DMS53 treated with DMSO at 0.1 percent for 48 hours (cell line): ENCODE results near the gene PTPRE.

ENCODE experiments used
- DNase-seq: peaks from one replicate; lab custom pipeline; 2025; ENCODE audit not compliant: unreplicated experiment; lab: John Stamatoyannopoulos, UW

PTPRE gene, protein sequence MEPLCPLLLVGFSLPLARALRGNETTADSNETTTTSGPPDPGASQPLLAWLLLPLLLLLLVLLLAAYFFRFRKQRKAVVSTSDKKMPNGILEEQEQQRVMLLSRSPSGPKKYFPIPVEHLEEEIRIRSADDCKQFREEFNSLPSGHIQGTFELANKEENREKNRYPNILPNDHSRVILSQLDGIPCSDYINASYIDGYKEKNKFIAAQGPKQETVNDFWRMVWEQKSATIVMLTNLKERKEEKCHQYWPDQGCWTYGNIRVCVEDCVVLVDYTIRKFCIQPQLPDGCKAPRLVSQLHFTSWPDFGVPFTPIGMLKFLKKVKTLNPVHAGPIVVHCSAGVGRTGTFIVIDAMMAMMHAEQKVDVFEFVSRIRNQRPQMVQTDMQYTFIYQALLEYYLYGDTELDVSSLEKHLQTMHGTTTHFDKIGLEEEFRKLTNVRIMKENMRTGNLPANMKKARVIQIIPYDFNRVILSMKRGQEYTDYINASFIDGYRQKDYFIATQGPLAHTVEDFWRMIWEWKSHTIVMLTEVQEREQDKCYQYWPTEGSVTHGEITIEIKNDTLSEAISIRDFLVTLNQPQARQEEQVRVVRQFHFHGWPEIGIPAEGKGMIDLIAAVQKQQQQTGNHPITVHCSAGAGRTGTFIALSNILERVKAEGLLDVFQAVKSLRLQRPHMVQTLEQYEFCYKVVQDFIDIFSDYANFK

DNA sequence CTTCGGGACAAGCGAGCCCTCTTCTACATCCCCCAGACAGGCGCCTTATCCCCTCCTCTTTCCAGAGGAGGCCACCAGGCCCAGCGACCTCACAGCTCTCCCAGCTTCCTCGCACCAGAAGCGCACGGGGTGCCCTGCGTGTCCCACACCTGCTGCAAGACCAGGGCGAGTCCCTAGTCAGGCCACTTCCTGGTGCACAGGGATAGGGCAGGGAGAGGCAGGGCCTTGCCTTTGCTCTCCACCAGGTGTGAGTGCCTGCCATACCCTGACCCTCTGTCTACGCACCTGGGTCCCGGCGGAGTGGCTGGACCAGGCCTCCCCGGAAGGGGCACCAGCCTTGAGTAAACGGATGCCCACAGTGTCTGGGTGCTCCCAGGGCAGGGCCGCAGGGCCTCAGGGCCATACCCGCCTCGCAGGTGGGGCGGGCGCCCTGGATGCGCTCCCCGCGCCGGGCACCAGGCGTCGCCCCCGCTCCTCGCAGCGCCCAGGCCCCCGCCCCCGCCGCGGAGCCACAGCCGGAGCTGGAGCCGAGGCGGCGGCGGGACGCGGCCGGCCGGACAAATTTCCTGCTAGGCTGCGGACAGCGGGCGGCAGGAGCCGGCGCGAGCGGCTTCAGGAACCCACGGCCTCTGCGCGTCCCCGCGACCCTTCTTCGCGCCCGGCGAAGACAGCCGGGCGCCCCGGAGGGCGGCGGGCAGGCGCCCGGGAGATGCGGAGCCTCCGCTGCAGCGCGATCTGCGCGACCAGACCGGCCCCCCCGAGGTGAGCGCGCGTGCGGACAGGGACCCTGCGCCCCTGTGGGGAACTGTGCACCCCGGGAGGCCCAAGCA is at the start of gene PTPRE:
Gene PTPRE (plus strand): TSS at position 556 of the 830 bp plus-strand sequence. CDS start 133,779 bp downstream, outside the sequence.
- DNase-seq, result peak; percentile 12

DNA sequence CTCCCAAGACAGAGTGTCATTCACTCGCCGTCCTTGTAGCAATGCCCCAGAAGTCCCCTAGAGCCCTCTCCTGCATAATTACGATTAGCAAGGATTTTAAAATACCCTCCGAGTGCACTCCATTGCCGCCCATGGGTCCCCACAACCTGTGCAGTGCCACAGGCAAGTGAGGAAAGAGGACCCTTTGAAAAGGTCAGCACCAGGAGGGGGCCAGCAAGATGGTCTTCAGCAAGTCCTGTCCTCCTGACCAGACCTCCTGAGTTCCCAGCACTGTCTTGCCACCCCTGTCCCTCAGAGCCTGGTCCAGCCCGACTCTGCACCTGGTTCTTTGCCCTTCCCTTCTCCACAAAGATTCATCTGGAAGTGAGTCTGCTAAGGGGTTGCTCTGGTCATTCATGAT is 46.3 kb upstream of the PTPRE start:
- DNase-seq, result no peak

DNA sequence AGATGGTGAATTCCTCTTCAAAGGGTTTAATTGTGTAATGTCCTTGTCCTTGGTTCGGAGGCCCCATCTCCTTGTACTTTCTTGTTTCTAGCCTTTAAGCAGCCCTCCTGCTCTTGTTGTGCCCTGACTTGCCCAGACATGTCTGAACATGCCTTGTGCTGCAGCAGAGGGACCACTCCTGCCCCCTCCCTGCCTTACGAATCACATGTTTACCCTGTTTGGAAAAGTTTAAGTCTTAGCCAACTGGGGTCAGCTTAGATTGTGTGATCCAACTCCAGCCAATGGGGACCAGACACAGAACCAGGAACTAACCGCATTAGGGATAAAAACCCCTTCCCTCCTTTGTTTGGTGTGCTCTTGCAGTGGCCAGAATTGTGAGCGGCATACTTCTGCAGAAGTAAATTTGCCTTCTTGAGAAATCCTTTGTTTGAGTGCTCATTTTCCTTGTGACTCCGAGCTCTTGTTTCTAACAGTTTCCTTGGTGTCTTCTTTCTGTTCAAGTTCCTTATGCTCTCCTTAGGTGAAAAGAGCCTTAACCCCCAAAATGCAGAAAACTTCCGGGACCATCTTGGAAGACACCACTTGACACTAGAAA is 43.6 kb upstream of the PTPRE start:
- DNase-seq, result no peak

DNA sequence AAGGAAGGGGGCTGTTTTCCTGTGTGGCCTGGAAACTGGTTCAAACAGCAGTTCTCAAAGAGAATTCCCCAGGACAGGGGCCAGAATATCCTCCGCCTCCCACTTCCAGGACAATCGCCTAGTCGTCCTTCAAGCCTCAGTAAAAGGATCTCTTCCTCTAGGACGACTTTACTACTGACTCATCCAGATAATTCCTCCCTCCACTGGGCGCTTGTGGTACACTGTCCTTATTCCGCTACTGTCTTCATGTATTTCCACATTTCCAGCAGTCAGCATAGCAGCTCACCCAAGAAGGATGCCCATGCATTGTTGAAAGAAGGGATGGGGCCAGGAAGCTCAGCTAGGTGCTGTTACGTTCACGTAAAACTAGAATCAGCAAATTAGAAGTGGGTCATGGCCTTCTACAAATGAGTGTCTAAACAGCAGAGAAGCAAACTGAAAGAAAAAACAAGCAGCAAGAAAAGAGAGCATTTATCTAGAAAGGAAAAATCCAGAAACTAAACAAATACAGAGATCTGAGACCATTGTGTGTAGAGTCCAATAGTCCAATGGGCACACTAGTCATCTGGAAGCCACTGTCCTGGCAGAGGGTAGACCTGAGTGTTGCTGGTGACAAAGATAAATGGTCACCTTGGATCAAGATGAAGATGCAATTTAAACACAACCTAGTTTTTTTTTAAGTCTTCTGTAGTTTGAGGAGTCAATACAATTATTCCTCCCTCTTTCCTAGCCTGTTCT is 40.5 kb upstream of the PTPRE start:
- DNase-seq, result no peak

DNA sequence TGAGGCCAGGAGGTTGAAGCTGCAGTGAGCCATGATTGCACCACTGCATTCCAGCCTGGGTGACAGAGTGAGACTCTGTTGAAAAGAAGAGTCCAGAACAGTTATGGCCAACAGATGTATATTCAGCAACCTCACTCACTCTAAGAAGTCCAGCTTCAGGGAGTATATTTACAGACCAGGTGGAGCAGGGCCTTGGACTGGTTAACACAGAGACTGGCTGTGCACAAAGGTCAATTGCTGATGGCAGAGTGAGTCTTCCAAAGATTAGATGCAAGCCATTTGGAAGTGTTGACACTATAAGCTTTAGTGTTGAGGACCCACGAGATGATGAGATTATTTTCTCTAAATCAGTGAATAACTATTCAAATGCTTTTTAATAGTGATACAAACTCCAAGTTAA is 39.1 kb upstream of the PTPRE start:
- no peak for DNase-seq

DNA sequence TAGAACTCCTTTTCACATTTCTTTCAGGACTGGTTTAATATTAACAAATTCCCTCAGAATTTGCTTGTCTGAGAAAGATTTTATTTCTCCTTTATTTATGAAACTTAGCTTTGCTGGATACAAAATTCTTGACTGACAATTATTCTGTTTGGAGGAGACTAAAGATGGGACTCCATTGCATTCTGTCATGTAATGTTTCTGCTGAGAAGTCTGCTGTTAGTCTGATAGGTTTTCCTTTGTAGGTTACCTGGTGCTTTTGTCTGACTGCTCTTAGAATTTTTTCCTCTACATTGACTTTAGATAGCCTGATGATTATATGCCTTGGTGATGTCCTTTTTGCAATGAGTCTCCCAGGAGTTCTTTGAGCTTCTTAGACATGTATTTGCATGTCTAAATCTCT is 37.6 kb upstream of the PTPRE start:
- DNase-seq, result no peak

DNA sequence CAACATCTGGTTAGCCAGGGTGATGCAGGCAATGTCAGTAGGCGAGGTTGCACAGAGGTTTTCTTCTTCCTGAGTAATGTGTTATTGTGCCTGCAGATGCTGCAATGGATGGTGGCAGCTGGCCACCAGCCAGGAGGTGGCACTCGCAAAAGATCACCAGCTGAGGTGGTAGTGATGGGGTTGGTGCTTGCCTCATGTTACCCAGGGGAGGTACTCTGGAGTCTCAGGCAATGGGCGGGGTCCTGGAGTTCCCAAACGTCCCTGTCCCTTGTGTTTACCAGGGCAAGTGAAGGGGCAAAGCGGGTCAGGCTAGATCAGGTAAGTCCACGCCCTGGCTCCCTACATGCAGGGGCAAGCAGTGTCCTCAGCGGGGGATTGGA is 35.3 kb upstream of the PTPRE start:
- DNase-seq, result no peak

DNA sequence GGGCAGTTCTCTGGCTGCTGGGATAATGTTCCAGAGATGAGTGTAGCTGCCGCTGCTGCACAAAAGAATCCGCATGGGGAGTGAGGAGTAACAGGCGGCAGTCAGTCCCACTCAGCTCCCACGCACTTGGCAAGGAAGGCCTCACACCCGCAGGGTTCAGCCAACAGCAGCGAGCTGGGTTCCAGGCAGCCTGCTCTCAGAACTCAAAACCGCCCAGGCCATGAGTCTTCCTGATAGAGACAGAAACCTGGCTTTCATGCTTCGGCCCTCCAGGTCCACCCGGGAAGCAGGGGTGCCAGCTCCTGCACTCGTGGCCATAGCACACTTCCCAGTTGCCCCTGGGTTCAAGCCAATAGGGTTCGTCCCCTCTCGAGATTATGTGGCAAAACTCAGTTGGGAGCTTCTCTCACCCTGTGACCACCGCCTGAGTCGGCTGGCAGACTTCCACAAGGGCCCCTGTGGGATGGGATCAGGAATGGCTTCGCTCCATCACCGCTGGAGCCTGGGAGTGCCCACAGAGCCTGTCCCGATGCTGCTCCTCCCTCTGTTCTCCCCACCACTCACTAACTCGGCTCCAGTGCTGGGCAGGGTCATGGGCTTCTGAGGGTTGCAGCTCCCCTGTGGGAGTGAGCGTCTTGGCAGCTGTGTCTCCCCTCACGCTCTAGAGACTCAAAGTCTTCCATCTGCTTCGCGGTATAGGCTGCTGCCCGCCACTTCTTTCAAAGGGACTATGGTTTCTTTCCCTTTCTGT is 34.7 kb upstream of the PTPRE start:
- no peak for DNase-seq

DNA sequence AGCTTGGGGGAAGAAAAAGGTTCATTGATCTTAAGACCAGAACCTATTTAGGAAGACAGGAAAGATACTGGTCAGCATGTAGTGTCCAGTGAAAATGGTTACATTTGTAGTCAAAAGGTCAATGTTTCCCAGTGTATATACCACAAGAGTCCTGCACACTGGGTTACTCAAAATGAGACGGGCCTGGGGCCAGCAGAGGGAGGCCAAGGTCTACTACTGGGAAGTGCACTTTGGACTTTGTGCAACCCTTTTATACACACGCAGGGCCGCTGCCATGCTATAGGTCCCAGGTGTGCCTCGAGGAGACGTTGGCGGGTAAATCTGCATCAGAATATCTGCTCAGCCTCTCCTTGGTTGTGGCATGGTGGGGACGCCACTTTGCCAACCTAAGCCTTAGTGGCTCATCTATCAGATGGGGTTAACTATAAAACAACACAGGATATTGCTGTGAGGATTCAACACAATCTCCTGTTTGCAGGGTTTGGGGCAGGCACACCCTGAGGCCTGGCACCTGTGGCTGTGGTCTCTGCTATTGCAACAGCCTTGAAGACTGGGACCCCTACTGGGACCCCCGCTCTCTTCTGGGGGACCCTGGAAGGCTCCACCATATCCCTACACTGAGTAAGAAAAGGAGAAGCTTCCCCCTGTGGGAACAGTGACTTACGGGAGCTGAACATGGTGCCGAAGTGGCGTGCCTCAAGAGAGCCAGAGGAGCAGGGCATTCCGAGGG is 33.9 kb upstream of the PTPRE start:
- DNase-seq, result no peak

DNA sequence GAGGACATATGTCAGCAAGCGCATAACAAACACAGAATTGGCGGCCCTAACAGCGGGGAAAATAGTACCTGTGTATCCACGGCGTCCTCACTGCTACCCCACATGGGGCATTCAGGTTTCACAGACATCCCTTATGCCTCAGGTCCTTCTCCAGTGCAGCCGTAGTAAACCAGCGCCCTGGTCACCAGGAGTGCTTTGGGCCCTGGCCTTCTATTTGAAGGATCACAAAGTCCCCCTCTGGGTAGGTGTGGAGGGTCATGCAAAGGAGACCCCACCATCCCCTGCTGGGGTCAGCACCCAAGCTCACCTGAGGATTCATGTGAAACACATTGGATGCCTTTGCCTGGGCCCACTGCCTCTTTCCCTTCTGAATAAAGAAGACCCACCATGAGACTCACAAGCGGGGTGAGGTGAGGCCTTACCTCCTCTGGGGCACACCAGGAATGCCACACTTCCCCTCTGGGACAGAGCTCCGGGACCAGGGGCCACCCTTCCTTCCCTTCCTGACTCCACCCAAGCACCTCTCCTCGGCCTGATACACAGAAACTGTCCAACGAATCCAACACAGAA is 32.9 kb upstream of the PTPRE start:
- no peak for DNase-seq

DNA sequence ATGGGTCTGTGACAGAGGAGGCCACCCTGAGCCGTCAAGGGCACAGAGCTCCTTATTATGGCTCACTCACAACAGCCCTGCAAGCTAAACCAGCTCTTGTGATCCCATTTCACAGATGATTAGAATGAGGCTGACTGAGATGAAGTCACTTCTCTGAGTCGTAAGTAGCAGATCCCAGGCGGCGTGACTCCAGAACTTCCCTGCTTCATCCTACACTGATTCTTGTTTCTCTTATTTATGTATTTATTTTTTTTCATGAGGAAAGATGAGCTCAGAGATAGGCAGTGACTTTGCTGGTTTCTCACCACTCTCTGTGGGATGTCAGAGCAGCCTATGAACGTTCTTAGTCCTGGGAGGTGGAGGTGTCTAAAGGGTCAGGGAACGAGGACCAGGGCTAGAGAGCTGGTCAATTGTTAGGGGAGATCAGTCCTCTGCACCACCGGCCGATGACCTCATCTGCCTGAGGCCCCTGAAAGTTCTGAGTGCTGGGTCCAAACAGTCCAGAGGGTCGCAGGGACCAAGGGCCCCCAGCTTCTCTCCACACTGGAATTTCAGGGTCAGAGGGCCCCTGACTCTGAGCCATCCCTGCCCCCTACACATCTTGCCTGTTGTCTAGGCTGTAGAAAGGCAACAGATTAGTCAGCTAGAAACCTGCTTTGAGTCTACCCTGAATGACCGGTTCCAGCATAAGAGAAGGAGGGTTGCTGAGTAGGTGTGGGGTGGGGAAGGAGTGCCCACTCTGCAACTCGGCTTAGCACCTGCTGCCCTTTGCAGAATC is 32.0 kb upstream of the PTPRE start:
- no peak for DNase-seq

DNA sequence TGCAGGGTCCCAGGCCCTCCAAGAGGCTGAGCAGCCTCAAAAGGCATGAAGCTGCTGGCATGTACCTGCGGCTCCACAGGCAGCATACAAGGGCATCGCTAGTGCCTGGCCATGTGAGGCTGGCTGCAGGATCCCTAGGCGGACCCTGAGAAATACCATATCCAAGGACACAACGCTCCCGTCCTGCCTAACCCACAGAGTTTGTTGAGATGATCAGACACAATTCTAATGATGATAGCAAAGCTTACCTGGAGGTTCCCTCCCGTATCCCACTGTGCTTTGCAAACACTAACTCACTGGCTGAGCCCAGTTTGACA is 31.5 kb upstream of the PTPRE start:
- DNase-seq, result no peak

DNA sequence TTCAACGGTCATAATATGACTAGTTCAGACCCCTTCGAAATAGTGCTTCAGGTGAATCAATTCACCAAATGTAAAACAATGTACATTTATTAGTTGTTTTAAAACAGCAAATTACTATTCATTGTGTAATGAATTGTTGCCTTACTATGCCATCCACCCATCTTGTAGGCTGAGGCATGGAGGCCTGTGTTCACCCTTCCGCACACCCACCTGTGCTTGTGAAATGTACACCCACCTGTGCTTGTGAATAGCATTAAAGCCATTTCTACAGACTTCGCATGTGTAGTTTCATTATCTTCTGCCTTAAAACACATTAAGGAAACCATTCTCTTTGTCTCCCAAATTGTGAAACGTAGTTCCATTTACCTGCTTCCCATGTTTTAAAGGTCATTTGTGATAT is 31.0 kb upstream of the PTPRE start:
- DNase-seq, result no peak

DNA sequence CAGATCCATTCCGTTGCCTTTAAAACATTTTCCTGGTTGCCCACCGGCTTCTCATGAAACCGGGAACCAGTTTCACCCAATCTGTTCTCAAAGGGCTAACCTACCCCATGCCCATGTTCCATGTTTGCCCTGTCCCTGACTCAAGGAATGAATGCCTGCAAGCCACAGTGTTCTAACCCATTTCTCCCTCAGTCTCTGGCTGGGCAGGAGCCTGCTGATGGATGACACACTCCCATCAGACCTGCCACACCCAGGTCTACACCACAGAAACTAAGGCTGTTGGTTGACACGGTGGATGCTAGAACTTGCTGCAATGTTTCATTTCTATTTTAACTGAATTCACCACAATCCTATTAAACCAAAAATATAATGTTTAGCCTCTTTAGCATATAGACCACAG is 29.8 kb upstream of the PTPRE start:
- DNase-seq, result no peak

DNA sequence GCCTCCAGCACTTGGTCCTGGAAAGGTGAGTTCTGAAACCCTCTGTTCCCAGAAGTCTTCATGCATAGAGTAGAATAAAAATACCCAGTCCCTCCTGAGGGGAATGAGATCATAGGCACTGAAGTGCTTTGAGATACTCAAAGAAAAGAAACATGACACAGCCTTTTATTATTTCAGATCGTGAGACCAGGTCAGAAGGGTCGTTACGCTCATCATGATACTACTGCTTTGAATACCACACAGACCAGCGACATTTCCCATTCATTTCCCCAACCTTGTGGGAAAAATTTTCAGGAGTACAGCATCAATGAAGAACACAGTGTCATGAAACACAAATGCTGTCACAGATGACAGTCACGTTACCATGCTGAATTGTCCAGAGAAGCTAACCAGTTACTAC is 29.2 kb upstream of the PTPRE start:
- DNase-seq, result no peak

DNA sequence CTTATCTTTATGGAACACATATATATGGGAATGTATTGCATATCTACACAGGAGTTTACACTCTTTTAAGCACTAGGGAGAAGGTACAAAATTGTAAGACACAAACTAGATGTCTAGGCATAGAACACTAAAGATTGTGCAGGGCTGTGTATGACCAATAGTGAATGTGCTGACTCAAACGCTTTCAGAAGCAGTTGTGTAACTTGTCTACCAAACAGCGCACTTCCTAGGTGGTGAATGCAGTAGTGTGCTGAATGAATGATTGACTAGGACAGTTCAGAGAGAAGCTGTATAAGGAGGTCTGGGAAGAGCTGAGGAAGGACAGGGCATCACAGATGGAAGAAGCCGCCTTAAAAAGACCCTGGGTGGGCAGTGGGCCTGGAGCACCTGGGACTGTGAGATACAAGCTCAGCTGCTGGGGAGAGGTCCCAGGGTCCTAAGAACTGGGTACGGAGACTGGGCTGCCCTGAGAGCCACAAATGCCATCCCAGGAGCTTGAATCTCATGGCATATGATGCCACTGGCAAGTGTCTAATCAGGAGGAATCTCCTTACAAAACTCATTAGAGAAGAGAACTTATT is 28.3 kb upstream of the PTPRE start:
- DNase-seq, result no peak

DNA sequence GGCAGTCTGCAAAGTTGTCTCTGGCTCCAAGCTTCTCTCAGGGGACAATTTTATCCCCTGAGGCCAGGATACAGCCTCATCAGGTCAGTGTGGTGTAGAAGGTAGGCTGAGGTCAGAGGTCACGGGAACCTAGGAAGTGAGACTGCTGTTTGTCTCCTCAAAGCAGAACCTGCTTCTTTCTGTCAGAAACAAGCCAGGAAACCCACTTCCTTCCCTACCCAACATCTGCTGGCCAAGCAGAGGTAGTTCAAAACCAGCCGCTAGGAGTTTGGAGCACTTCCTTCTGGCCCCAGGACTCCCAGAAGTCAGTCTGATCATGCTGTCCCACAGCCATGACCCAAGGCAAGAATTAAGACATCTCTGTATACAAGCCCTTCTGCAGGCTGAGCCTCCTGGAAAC is 26.3 kb upstream of the PTPRE start:
- no peak for DNase-seq

DNA sequence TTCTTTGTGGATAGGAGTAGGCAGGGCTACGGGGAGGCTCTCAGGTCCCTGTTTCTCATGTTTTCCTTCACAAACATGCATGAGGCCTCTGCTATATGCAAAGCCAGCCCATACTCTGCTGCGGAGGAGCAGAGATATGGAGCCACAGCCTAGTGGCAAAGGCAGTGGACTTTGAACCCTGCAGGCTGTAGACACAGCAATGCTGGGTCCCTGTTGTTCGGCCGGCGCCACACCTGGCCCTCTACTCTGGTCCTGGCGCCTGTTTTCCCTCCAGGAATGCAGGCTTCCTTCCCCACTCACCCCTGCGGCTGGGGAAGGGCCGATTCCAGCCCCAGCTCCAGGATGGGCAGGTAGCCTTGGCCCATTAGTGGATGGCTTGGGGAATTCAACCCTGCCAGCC is 25.6 kb upstream of the PTPRE start:
- no peak for DNase-seq
